Lung (tissue), 12 donors: Measurements from ENCODE around the gene SHISA8. TPM values are rescaled to one million over a fixed set of nuclear protein-coding genes. Genes with fewer than 3 reads are reported as not detected.

Experiments
- ATAC-seq: fragments of 200-7000 bp; cut with Tn5 transposase; one replicate; pipeline ENCODE4 v1.9.1; 2020; ENCODE audit warnings: moderate number of reproducible peaks; ENCODE audit not compliant: insufficient read depth, low FRiP score
- DNase-seq, 3 donors: peaks; one replicate each; pipeline ENCODE4 v3.0.0-alpha.2; 2013 to 2017
- H3K27ac ChIP-seq, 2 donors: one replicate each; pipeline ENCODE4 v1.5.1; 2013; ENCODE audit warnings: mild to moderate bottlenecking in 2 of 2, moderate library complexity in 2 of 2, control low read depth in 1 of 2, inconsistent platforms in 1 of 2, low read depth in 1 of 2, low read length in 1 of 2
- H3K27me3 ChIP-seq, 3 donors: one replicate each; pipeline ENCODE4 v1.5.1; 2013; ENCODE audit warnings: low read length in 2 of 3; ENCODE audit not compliant: control insufficient read depth in 3 of 3, insufficient read depth in 3 of 3
- H3K36me3 ChIP-seq, 4 donors: one replicate each; pipeline ENCODE4 v1.5.1; 2013; ENCODE audit warnings: low read length in 4 of 4, mild to moderate bottlenecking in 1 of 4, moderate library complexity in 1 of 4; ENCODE audit not compliant: control insufficient read depth in 4 of 4, insufficient read depth in 4 of 4
- H3K4me1 ChIP-seq, 5 donors: one replicate each; pipeline ENCODE4 v1.5.1; 2013; ENCODE audit warnings: low read length in 5 of 5, mild to moderate bottlenecking in 2 of 5, moderate library complexity in 1 of 5; ENCODE audit not compliant: control insufficient read depth in 5 of 5, insufficient read depth in 5 of 5
- H3K4me3 ChIP-seq: one replicate; pipeline ENCODE4 v1.5.1; 2013; ENCODE audit warnings: mild to moderate bottlenecking, control low read depth, moderate library complexity
- H3K9ac ChIP-seq, 2 donors: one replicate each; pipeline ENCODE4 v1.5.1; 2013; ENCODE audit warnings: low read length in 2 of 2, control low read depth in 1 of 2; ENCODE audit not compliant: insufficient read depth in 1 of 2
- H3K9me3 ChIP-seq, 4 donors: one replicate each; pipeline ENCODE4 v1.5.1; 2013; ENCODE audit warnings: low read length in 3 of 4, mild to moderate bottlenecking in 1 of 4, moderate library complexity in 1 of 4; ENCODE audit not compliant: control insufficient read depth in 4 of 4, insufficient read depth in 3 of 4
- CTCF ChIP-seq: IDR thresholded peaks from 2 replicates; pipeline ENCODE4 v1.5.1; 2012; ENCODE audit warnings: mild to moderate bottlenecking; ENCODE audit errors: control extremely low read depth, extremely low read depth
- WGBS, 2 donors: extraction: QIAGEN DNeasy Blood & Tissue Kit; methylation state at CpG; one replicate each; pipeline ENCODE4 v1.1.7; 2013; 5-methylcytosine and 5-hydroxymethylcytosine counted together
- polyA plus RNA-seq, 2 donors: library from polyadenylated mRNA; stranded (reverse); fragments of 200-250 nt; gene quantifications; one replicate each; pipeline ENCODE4 v1.2.1, GENCODE V29; 2013
- total RNA-seq, 2 donors: library from RNA; depleted of rRNA in 1 of 2; stranded (reverse); fragments of >200 nt in 1 of 2; gene quantifications; one replicate each; pipeline ENCODE4 v1.2.1, GENCODE V29; 2014 to 2021
- donor health status: control.
- donor health status: control.
- donor health status: Bipolar disorder and iron deficiency.
- donor health status: healthy.
- donor health status: DM: yes; HTN: yes; CAD: no.

The SHISA8 gene
- total and polyA plus RNA-seq, 4 donors, result 0.02 to 0.34 TPM; not detected in 2

GRCh38 chr22:41875531-41876270, 39.2 kb downstream of the SHISA8 start:
- TF ChIP-seq CTCF, result no peak
- H3K27me3 ChIP-seq, result no peaks in the 10 kb centered on the region
- ATAC-seq (no peak), DNase-seq (no peak)
- peaks cover 30 to 52% (median 33%) of the 10 kb centered on the region in 4 donors for H3K36me3 ChIP-seq
- no peaks in the 10 kb centered on the region for H3K9me3 ChIP-seq
- no peak overlapping the region for H3K4me3 ChIP-seq
- H3K4me1 ChIP-seq, result no peaks in the 10 kb centered on the region
- H3K9ac ChIP-seq, result no peak overlapping the region
- H3K27ac ChIP-seq, result no peak overlapping the region
- 93 to 97% methylated on average over 10 of the region's 10 CpGs for WGBS, 2 donors

- Histone ChIP-seq H3K4me3 (no peak overlapping the region), H3K36me3 (peaks cover 24 to 46% (median 29%) of the 10 kb centered on the region in 4 donors), H3K4me1 (no peaks in the 10 kb centered on the region), H3K9me3 (no peaks in the 10 kb centered on the region), H3K27ac (peak overlapping the region in 1 of 2 donors; percentile 67), H3K27me3 (no peaks in the 10 kb centered on the region), H3K9ac (no peak overlapping the region)
- WGBS, 2 donors, result 93 to 96% methylated on average over 2 of the region's 2 CpGs
- ATAC-seq (no peak), DNase-seq (no peak)
- no peak for TF ChIP-seq CTCF
These were observed 40.8 kb downstream of the SHISA8 start for GRCh38 chr22:41874090-41874489.

- Histone ChIP-seq H3K4me3 (no peak overlapping the region), H3K27ac (peak overlapping the region in 1 of 2 donors; percentile 67)
These were observed 41.5 kb downstream of the SHISA8 start for GRCh38 chr22:41873391-41873790.

More at GRCh38 chr22:41873391-41873790, 41.5 kb downstream of the SHISA8 start:
- WGBS, 2 donors, result 70 to 81% methylated on average over 5 of the region's 5 CpGs
- H3K9ac ChIP-seq, result no peak overlapping the region
- no peaks in the 10 kb centered on the region for H3K27me3 ChIP-seq
- H3K9me3 ChIP-seq, result no peaks in the 10 kb centered on the region
- no peaks in the 10 kb centered on the region for H3K4me1 ChIP-seq
- no peak for DNase-seq
- no peak for TF ChIP-seq CTCF
- peaks cover 19 to 45% (median 33%) of the 10 kb centered on the region in 4 donors for H3K36me3 ChIP-seq
- ATAC-seq, result no peak
